Fibroblast of skin of left biceps (primary cell): ENCODE measurements around the gene ATRN.

Source experiments
- DNase-seq, 2 experiments: peaks; one replicate each; pipeline ENCODE4 v3.0.0-alpha.2; 2013; ENCODE audit warnings: low read depth in 2 of 2

Gene ATRN

DNA sequence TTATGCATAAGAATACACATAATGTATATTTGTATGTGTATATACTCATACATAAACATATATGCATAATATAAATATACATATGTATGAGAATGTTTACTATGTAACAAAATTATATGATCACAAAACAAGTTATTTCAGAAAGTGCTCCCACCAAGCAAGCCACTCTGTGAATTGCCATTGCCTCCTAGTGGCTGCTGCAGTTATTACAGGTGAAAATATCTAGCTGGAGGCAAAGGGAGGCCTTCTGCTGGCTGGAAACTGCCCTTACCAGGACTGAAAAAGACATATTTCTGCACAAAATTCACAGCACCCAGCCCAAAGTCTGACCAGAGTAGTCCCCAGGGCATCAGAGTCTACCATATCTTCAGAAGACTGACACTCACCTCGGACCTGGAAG lies 225.4 kb downstream of the ATRN start:
- DNase-seq, result no peak

DNA sequence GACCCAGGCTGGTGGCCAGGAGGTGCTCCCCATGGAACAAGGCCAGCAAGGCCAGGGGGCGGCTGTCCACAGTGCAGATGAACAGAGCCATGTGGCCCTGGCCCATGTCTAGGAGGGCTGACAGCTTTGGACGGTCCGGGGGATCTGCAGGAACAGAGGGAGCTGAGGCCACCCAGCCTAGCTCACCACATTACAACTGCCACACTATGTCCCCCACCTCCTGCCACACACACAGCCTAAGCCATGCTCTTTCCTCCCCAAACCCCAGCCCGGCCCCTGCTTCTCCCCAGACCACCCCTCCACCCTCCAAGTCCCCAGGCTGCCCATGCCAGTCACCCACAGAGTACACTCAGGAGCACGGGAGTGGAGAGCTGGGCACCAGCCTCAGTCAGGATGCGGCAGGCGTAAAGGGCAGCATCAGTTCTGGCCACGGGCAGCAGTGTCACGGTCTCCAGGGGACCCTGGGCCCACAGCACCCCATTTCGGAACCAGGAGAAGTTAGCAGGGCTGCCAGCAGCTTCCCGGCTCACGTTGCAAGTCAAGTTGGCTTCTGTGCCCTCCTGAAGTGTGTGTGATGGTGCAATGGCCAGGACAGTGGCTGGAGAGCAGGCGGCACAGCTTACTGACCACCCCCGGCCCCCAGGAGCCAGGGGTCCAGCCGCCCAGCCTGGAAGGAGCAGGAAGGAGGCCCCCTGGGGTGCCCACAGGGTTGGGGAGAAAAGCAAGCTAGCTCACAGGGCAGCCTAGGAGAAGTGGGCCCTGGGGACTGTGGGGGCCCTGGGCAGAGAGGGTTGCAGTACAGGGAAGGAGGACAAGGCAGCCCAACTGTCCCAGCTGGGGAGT lies 226.1 kb downstream of the ATRN start:
- no peak for DNase-seq

DNA sequence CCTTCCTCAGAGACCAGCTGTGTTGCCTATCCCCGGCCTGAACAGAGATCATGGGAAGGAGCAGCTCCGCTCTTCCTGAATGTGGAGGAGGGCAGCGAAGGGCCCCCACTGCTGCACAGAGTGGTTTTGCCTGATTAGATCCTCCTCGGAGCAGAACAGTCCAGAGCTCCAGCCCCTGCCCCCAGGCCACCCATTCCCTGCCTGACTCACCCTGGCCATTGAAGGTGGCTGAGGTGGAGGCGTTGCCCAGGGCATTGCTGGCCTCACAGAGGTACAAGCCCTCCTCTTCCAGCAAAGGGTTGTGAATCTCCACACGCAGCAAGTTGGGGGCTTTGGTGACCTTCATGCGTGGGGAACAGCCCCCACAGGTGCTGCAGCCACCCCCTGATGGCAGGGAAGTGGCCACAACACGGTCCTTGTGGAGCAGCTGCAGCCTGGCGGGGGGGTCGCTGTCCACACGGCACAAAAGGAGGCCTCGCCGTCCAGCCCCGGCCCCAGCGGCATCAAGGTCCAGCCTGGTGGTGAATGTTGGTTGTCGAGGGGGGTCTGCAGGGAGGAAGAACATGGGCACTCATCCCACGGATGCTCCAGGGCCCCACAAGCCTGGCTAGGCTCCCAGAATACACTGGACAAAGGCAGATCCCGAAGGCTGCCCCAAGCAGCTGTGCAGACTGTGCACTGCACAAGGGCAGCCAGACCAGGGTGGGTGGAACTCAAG lies 226.9 kb downstream of the ATRN start:
- no peak for DNase-seq

DNA sequence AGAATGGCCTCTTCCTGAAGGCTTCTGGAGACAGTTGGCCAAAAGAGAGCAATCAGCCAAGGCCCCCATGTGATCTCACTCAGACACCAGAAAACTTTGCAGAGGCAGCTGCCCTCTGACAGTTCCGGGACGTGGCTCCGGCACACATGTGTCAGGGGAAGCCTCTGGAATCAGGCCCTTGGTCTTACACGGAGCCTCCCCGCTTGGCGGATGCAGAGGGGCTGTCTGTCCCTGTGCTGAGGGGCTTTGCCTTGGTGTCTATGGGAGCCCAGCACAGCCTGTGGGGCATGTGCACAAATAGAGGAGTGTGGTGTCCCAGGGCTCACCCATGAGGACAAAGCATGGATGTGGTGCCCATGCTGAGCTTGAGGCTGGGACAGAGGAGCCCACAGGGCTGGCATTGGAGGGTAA lies 227.8 kb downstream of the ATRN start:
- no peak for DNase-seq

DNA sequence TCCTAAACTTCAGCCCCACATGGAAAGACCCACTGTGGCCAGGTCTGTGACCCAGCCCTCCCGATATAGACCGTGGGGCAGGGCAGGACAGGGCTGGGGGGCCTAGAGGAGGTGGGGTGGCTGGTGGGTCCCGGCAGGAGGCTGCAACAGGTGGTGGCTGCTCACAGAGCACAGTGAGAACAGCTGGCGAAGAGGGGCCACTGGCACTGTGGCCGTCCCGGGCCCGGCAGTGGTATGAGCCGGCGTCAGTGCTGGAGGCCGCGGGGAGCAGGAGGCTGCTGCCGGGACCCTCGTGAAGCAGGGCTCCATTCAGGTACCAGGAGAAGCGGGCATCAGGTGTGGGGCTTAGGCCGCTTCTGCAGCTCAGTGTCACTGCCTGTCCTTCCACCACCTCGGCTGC lies 228.2 kb downstream of the ATRN start:
- DNase-seq, result no peak
